HEK293 (cell line): ENCODE data around the gene PEAR1.

Experiments used
- EGR2 ChIP-seq: fragments of 450-650 bp; formaldehyde crosslinking; IDR thresholded peaks from 2 replicates; pipeline ENCODE4 v1.5.1; 2016; ENCODE audit warnings: low read depth, missing biosample characterization, missing genetic modification characterization
- GFI1B ChIP-seq: fragments of 450-650 bp; formaldehyde crosslinking; IDR thresholded peaks from 2 replicates; pipeline ENCODE4 v1.5.1; 2016; ENCODE audit warnings: missing biosample characterization, missing genetic modification characterization
- KLF10 ChIP-seq: fragments of 450-650 bp; IDR thresholded peaks from 2 replicates; pipeline ENCODE4 v1.5.1; 2018; ENCODE audit warnings: missing biosample characterization, mild to moderate bottlenecking, missing genetic modification characterization
- KLF7 ChIP-seq: fragments of 450-650 bp; formaldehyde crosslinking; IDR thresholded peaks from 2 replicates; pipeline ENCODE4 v1.5.1; 2016; ENCODE audit warnings: missing biosample characterization, missing genetic modification characterization, borderline replicate concordance
- RBAK ChIP-seq: fragments of 450-650 bp; formaldehyde crosslinking; IDR thresholded peaks from 2 replicates; pipeline ENCODE4 v1.5.1; 2016; ENCODE audit warnings: missing biosample characterization, missing genetic modification characterization
- SCRT1 ChIP-seq: fragments of 450-650 bp; formaldehyde crosslinking; IDR thresholded peaks from 2 replicates; pipeline ENCODE4 v1.5.1; 2016; ENCODE audit warnings: missing biosample characterization, missing genetic modification characterization, borderline replicate concordance
- SETDB1 ChIP-seq: IDR thresholded peaks from one replicate; pipeline ENCODE4 v1.6.1; 2017; ENCODE audit warnings: mild to moderate bottlenecking, low read length, moderate library complexity, mixed read lengths; ENCODE audit not compliant: insufficient read length
- ZBTB17 ChIP-seq: fragments of 450-650 bp; formaldehyde crosslinking; IDR thresholded peaks from 2 replicates; pipeline ENCODE4 v1.5.1; 2016; ENCODE audit warnings: missing biosample characterization, missing genetic modification characterization
- ZFHX2 ChIP-seq: fragments of 450-650 bp; formaldehyde crosslinking; conservative IDR thresholded peaks from 2 replicates; pipeline ENCODE4 v1.5.1; 2016; ENCODE audit warnings: missing biosample characterization, missing genetic modification characterization
- ZIC2 ChIP-seq: fragments of 450-650 bp; formaldehyde crosslinking; IDR thresholded peaks from 2 replicates; pipeline ENCODE4 v1.5.1; 2016; ENCODE audit warnings: missing biosample characterization, missing genetic modification characterization
- ZNF132 ChIP-seq: fragments of 450-650 bp; formaldehyde crosslinking; IDR thresholded peaks from 2 replicates; pipeline ENCODE4 v1.5.1; 2017; ENCODE audit warnings: missing biosample characterization, missing genetic modification characterization, borderline replicate concordance
- ZNF133 ChIP-seq: fragments of 450-650 bp; formaldehyde crosslinking; IDR thresholded peaks from 2 replicates; pipeline ENCODE4 v1.5.1; 2016; ENCODE audit warnings: missing biosample characterization, missing genetic modification characterization
- ZNF155 ChIP-seq: fragments of 450-650 bp; formaldehyde crosslinking; IDR thresholded peaks from 2 replicates; pipeline ENCODE4 v1.5.1; 2016; ENCODE audit warnings: missing biosample characterization, missing genetic modification characterization
- ZNF174 ChIP-seq: fragments of 450-650 bp; formaldehyde crosslinking; IDR thresholded peaks from 2 replicates; pipeline ENCODE4 v1.5.0; 2017; ENCODE audit warnings: missing biosample characterization, mild to moderate bottlenecking, missing genetic modification characterization
- ZNF211 ChIP-seq: fragments of 450-650 bp; formaldehyde crosslinking; IDR thresholded peaks from 2 replicates; pipeline ENCODE4 v1.5.1; 2016; ENCODE audit warnings: low read depth, missing biosample characterization, missing genetic modification characterization
- ZNF335 ChIP-seq: fragments of 450-650 bp; formaldehyde crosslinking; conservative IDR thresholded peaks from 2 replicates; pipeline ENCODE4 v1.5.1; 2016; ENCODE audit warnings: missing biosample characterization, missing genetic modification characterization
- ZNF37A ChIP-seq: fragments of 450-650 bp; IDR thresholded peaks from 2 replicates; pipeline ENCODE4 v1.5.1; 2018; ENCODE audit warnings: missing biosample characterization, missing genetic modification characterization
- ZNF391 ChIP-seq: fragments of 450-650 bp; formaldehyde crosslinking; IDR thresholded peaks from 2 replicates; pipeline ENCODE4 v1.5.1; 2016; ENCODE audit warnings: low read depth, missing biosample characterization, missing genetic modification characterization, borderline replicate concordance
- ZNF416 ChIP-seq: fragments of 450-650 bp; formaldehyde crosslinking; IDR thresholded peaks from 2 replicates; pipeline ENCODE4 v1.5.1; 2016; ENCODE audit warnings: missing biosample characterization, missing genetic modification characterization
- ZNF426 ChIP-seq: fragments of 450-650 bp; formaldehyde crosslinking; IDR thresholded peaks from 2 replicates; pipeline ENCODE4 v1.5.1; 2017; ENCODE audit warnings: missing biosample characterization, missing genetic modification characterization, mild to moderate bottlenecking, inconsistent platforms, moderate library complexity
- ZNF473 ChIP-seq: fragments of 450-650 bp; formaldehyde crosslinking; IDR thresholded peaks from 2 replicates; pipeline ENCODE4 v1.5.1; 2017; ENCODE audit warnings: missing biosample characterization, missing genetic modification characterization
- ZNF530 ChIP-seq: fragments of 450-650 bp; formaldehyde crosslinking; IDR thresholded peaks from 2 replicates; pipeline ENCODE4 v1.5.1; 2016; ENCODE audit warnings: low read depth, missing biosample characterization, missing genetic modification characterization
- TF ChIP-seq, protein P1 (sequence below): fragments of 450-650 bp; formaldehyde crosslinking; IDR thresholded peaks from 2 replicates; pipeline ENCODE4 v1.5.0; 2017; ENCODE audit warnings: missing biosample characterization, missing genetic modification characterization, borderline replicate concordance
- TF ChIP-seq, protein P2 (sequence below): fragments of 450-650 bp; IDR thresholded peaks from 2 replicates; pipeline ENCODE4 v1.5.1; 2018; ENCODE audit warnings: missing biosample characterization, missing genetic modification characterization
- TF ChIP-seq, protein P3 (sequence below): fragments of 450-650 bp; formaldehyde crosslinking; IDR thresholded peaks from 2 replicates; pipeline ENCODE4 v1.5.1; 2016; ENCODE audit warnings: missing biosample characterization, missing genetic modification characterization
- TF ChIP-seq, protein P4 (sequence below): fragments of 450-650 bp; formaldehyde crosslinking; IDR thresholded peaks from 2 replicates; pipeline ENCODE4 v1.5.1; 2016; ENCODE audit warnings: missing biosample characterization, missing genetic modification characterization
- TF ChIP-seq, protein P5 (sequence below): fragments of 450-650 bp; formaldehyde crosslinking; optimal IDR thresholded peaks from 2 replicates; pipeline ENCODE3; 2016; ENCODE audit warnings: missing biosample characterization, mild to moderate bottlenecking, missing genetic modification characterization
- TF ChIP-seq, protein P6 (sequence below): fragments of 450-650 bp; formaldehyde crosslinking; IDR thresholded peaks from 2 replicates; pipeline ENCODE4 v1.5.1; 2016; ENCODE audit warnings: missing biosample characterization, missing genetic modification characterization, low read depth

The PEAR1 gene

DNA sequence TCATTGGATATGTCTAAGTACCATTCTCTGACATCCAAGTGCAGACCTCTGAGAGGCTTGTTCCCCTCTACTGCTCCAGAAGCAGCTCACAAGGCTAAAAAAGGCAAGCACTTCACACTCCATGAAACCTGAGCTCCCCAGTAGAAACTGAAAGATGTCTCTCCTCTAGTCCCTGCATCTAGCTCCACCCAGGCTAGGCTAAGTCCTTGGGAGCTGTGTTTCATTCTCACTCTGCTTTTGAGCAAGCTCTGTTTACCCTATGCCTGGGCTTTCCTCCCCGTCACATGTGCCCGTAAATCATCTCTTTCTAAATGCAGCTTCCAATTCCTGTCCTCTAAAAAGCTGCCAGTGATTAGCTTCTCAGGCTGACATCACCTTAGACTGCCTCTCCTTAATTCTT, 65.9 kb downstream of the PEAR1 start (continued):
- TF ChIP-seq ZNF174 (tag by site-specific recombination) (no peak), ZNF155 (no peak), GFI1B (tag by site-specific recombination) (no peak), ZNF132 (tag by site-specific recombination) (no peak), ZBTB17 (peak; percentile 46; the same call in 1 of the 2 replicates), KLF10 (no peak), ZNF133 (tag by site-specific recombination) (no peak), ZFHX2 (tag by site-specific recombination) (no peak), ZIC2 (tag by site-specific recombination) (no peak), ZNF426 (tag by site-specific recombination) (no peak), SCRT1 (tag by site-specific recombination) (no peak), SETDB1 (peak; percentile 75), ZNF416 (no peak), ZNF211 (tag by site-specific recombination) (no peak), RBAK (tag by site-specific recombination) (no peak), ZNF335 (no peak), KLF7 (no peak), ZNF37A (tag by site-specific recombination) (no peak), ZNF530 (tag by site-specific recombination) (no peak), ZNF391 (no peak), EGR2 (no peak), ZNF473 (tag by site-specific recombination) (no peak)
- TF ChIP-seq, protein P1, sequence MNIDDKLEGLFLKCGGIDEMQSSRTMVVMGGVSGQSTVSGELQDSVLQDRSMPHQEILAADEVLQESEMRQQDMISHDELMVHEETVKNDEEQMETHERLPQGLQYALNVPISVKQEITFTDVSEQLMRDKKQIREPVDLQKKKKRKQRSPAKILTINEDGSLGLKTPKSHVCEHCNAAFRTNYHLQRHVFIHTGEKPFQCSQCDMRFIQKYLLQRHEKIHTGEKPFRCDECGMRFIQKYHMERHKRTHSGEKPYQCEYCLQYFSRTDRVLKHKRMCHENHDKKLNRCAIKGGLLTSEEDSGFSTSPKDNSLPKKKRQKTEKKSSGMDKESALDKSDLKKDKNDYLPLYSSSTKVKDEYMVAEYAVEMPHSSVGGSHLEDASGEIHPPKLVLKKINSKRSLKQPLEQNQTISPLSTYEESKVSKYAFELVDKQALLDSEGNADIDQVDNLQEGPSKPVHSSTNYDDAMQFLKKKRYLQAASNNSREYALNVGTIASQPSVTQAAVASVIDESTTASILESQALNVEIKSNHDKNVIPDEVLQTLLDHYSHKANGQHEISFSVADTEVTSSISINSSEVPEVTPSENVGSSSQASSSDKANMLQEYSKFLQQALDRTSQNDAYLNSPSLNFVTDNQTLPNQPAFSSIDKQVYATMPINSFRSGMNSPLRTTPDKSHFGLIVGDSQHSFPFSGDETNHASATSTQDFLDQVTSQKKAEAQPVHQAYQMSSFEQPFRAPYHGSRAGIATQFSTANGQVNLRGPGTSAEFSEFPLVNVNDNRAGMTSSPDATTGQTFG (tag by site-specific recombination), result no peak
- TF ChIP-seq, protein P2, sequence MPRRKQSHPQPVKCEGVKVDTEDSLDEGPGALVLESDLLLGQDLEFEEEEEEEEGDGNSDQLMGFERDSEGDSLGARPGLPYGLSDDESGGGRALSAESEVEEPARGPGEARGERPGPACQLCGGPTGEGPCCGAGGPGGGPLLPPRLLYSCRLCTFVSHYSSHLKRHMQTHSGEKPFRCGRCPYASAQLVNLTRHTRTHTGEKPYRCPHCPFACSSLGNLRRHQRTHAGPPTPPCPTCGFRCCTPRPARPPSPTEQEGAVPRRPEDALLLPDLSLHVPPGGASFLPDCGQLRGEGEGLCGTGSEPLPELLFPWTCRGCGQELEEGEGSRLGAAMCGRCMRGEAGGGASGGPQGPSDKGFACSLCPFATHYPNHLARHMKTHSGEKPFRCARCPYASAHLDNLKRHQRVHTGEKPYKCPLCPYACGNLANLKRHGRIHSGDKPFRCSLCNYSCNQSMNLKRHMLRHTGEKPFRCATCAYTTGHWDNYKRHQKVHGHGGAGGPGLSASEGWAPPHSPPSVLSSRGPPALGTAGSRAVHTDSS, result no peak
- TF ChIP-seq, protein P3, sequence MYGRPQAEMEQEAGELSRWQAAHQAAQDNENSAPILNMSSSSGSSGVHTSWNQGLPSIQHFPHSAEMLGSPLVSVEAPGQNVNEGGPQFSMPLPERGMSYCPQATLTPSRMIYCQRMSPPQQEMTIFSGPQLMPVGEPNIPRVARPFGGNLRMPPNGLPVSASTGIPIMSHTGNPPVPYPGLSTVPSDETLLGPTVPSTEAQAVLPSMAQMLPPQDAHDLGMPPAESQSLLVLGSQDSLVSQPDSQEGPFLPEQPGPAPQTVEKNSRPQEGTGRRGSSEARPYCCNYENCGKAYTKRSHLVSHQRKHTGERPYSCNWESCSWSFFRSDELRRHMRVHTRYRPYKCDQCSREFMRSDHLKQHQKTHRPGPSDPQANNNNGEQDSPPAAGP, result no peak
- TF ChIP-seq, protein P4, sequence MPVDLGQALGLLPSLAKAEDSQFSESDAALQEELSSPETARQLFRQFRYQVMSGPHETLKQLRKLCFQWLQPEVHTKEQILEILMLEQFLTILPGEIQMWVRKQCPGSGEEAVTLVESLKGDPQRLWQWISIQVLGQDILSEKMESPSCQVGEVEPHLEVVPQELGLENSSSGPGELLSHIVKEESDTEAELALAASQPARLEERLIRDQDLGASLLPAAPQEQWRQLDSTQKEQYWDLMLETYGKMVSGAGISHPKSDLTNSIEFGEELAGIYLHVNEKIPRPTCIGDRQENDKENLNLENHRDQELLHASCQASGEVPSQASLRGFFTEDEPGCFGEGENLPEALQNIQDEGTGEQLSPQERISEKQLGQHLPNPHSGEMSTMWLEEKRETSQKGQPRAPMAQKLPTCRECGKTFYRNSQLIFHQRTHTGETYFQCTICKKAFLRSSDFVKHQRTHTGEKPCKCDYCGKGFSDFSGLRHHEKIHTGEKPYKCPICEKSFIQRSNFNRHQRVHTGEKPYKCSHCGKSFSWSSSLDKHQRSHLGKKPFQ (tag by site-specific recombination), result 0 out of 2 replicates have a peak, but pooled peaks have one; percentile 30
- TF ChIP-seq, protein P5, sequence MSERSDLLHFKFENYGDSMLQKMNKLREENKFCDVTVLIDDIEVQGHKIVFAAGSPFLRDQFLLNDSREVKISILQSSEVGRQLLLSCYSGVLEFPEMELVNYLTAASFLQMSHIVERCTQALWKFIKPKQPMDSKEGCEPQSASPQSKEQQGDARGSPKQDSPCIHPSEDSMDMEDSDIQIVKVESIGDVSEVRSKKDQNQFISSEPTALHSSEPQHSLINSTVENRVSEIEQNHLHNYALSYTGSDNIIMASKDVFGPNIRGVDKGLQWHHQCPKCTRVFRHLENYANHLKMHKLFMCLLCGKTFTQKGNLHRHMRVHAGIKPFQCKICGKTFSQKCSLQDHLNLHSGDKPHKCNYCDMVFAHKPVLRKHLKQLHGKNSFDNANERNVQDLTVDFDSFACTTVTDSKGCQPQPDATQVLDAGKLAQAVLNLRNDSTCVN, result no peak
- TF ChIP-seq, protein P6, sequence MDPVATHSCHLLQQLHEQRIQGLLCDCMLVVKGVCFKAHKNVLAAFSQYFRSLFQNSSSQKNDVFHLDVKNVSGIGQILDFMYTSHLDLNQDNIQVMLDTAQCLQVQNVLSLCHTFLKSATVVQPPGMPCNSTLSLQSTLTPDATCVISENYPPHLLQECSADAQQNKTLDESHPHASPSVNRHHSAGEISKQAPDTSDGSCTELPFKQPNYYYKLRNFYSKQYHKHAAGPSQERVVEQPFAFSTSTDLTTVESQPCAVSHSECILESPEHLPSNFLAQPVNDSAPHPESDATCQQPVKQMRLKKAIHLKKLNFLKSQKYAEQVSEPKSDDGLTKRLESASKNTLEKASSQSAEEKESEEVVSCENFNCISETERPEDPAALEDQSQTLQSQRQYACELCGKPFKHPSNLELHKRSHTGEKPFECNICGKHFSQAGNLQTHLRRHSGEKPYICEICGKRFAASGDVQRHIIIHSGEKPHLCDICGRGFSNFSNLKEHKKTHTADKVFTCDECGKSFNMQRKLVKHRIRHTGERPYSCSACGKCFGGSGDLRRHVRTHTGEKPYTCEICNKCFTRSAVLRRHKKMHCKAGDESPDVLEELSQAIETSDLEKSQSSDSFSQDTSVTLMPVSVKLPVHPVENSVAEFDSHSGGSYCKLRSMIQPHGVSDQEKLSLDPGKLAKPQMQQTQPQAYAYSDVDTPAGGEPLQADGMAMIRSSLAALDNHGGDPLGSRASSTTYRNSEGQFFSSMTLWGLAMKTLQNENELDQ (tag by site-specific recombination), result no peak
